K562 (cell line): ENCODE results near the gene PHETA2. TPM values are rescaled to one million over a fixed set of nuclear protein-coding genes. Genes with fewer than 3 reads are reported as not detected.

Source experiments
- ARHGAP35 ChIP-seq: fragments of 450-650 bp; IDR thresholded peaks from 2 replicates; pipeline ENCODE4 v1.6.1; 2018; ENCODE audit not compliant: partially characterized antibody
- BCOR ChIP-seq: fragments of 450-650 bp; IDR thresholded peaks from 2 replicates; pipeline ENCODE4 v1.6.1; 2016
- E2F3 ChIP-seq: fragments of 250-450 bp; sonication (Bioruptor Pico); IDR thresholded peaks from 2 replicates; pipeline ENCODE4 v1.4.0; 2020; ENCODE audit warnings: mild to moderate bottlenecking
- ERF ChIP-seq: fragments of 450-650 bp; formaldehyde crosslinking; IDR thresholded peaks from 2 replicates; pipeline ENCODE4 v1.4.0; 2020; ENCODE audit warnings: mild to moderate bottlenecking, mixed read lengths
- GABPA ChIP-seq: fragments of 200-800 bp; sonication (Bioruptor generic); conservative IDR thresholded peaks from 2 replicates; pipeline ENCODE4 v1.6.1; 2016; ENCODE audit warnings: low read depth, missing genetic modification characterization, missing compliant biosample characterization
- ID3 ChIP-seq, 2 experiments: fragments of 250-450 bp in 1 of 2; fragments of 450-650 bp in 1 of 2; sonication (Bioruptor Pico) in 1 of 2; IDR thresholded peaks; 2 replicates each; pipeline versions ENCODE4 v1.6.1 to v1.8.0; 2016 to 2021; ENCODE audit warnings: mild to moderate bottlenecking in 2 of 2, moderate library complexity in 2 of 2, missing compliant biosample characterization in 1 of 2, missing genetic modification characterization in 1 of 2
- MAFG ChIP-seq: fragments of 450-650 bp; conservative IDR thresholded peaks from 2 replicates; pipeline ENCODE4 v1.6.1; 2016; ENCODE audit warnings: missing genetic modification characterization, missing compliant biosample characterization
- MTA3 ChIP-seq: fragments of 450-650 bp; formaldehyde crosslinking; IDR thresholded peaks from 2 replicates; pipeline ENCODE4 v1.6.1; 2017; ENCODE audit warnings: mild to moderate bottlenecking, borderline replicate concordance
- NFE2 ChIP-seq: IDR thresholded peaks from 2 replicates; pipeline ENCODE4 v1.6.1; 2014; ENCODE audit warnings: antibody characterized with exemption, low read depth
- NR4A1 ChIP-seq, 2 experiments: fragments of 250-450 bp in 1 of 2; fragments of 450-650 bp in 1 of 2; sonication (Bioruptor Pico) in 1 of 2; IDR thresholded peaks; 2 replicates each; pipeline versions ENCODE4 v1.4.0 to v1.6.1; 2016 to 2020; ENCODE audit warnings: mild to moderate bottlenecking in 2 of 2, missing compliant biosample characterization in 1 of 2, missing genetic modification characterization in 1 of 2, moderate library complexity in 1 of 2
- RCOR1 ChIP-seq, 2 experiments: IDR thresholded peaks; 2 replicates each; pipeline ENCODE4 v1.6.1; 2012; ENCODE audit warnings: low read depth in 2 of 2, low read length in 2 of 2, borderline replicate concordance in 1 of 2, improper control_type of control experiment in 1 of 2
- SIN3A ChIP-seq, 2 experiments: fragments of 150-350 bp in 1 of 2; IDR thresholded peaks; 2 replicates each; pipeline ENCODE4 v1.6.1; 2011 to 2016; ENCODE audit warnings: borderline replicate concordance in 2 of 2, low read depth in 2 of 2, low read length in 2 of 2, mild to moderate bottlenecking in 2 of 2, moderate library complexity in 2 of 2; ENCODE audit not compliant: control insufficient read depth in 1 of 2
- THAP7 ChIP-seq: fragments of 250-450 bp; sonication (Bioruptor Pico); IDR thresholded peaks from 2 replicates; pipeline ENCODE4 v1.5.0; 2021
- XRCC5 ChIP-seq: fragments of 200-400 bp; formaldehyde crosslinking; IDR thresholded peaks from 2 replicates; pipeline ENCODE4 v1.6.1; 2017; ENCODE audit warnings: low read depth, mild to moderate bottlenecking, low read length
- ZFX ChIP-seq: sonication (generic); formaldehyde crosslinking; IDR thresholded peaks from 2 replicates; pipeline ENCODE4 v1.8.0; 2022; ENCODE audit warnings: mild to moderate bottlenecking, missing genetic modification reagents, moderate library complexity
- ZNF444 ChIP-seq: fragments of 250-450 bp; sonication (Bioruptor Pico); IDR thresholded peaks from 2 replicates; pipeline ENCODE4 v1.4.0; 2020; ENCODE audit warnings: mild to moderate bottlenecking, moderate library complexity
- ZNF518B ChIP-seq: fragments of 250-450 bp; sonication (Bioruptor Pico); IDR thresholded peaks from 2 replicates; pipeline ENCODE4 v1.5.0; 2021; ENCODE audit warnings: mild to moderate bottlenecking, moderate library complexity
- ZNF561 ChIP-seq: fragments of 450-650 bp; formaldehyde crosslinking; conservative IDR thresholded peaks from 2 replicates; pipeline ENCODE4 v1.4.0; 2020; ENCODE audit warnings: mild to moderate bottlenecking, moderate library complexity
- polyA plus RNA-seq, 8 experiments: library from polyadenylated mRNA; depleted of rRNA in 4 of 8; stranded (reverse) in 5 of 8; unstranded in 3 of 8; fragments of >200 nt; fragmentation: Nextera tagmentation in 2 of 8; fragmentation: Illumina TruSeq in 1 of 8; extraction: Ambion mirVana in 2 of 8; extraction: Trizol in 1 of 8; gene quantifications; 2 replicates each; pipeline versions ENCODE4 v1.2.1 to v1.2.3, GENCODE V29; 2011 to 2014; ENCODE audit warnings: inconsistent platforms in 1 of 8, missing spikeins in 1 of 8
- total RNA-seq, 7 experiments: library from RNA; depleted of rRNA in 6 of 7; stranded (reverse); fragments of >200 nt in 6 of 7; fragmentation: Illumina TruSeq in 2 of 7; extraction: Trizol in 2 of 7; gene quantifications; 2 replicates each; pipeline versions ENCODE4 v1.2.1 to v1.2.3, GENCODE V29; 2011 to 2021; ENCODE audit warnings: low replicate concordance in 1 of 7
- TF ChIP-seq, protein P1 (sequence below): fragments of 250-450 bp; sonication (Bioruptor Pico); IDR thresholded peaks from 2 replicates; pipeline ENCODE4 v1.9.0; 2021; ENCODE audit warnings: mild to moderate bottlenecking, inconsistent platforms

The PHETA2 gene
- total and polyA plus RNA-seq, 9 of the 15 experiments (the other 6 are each of a cell fraction or from before 2014, with no cell fraction given) = 0.07 to 0.22 (median 0.08) TPM; not detected in 5

- TF ChIP-seq NFE2 (no peak), XRCC5 (no peak), ZFX (CRISPR knock-in tag) (peak; percentile 92), ARHGAP35 (no peak), NR4A1 (CRISPR knock-in tag; IDR thresholded peaks at IDR 0.05) (no peak), NR4A1 (tag; IDR thresholded peaks at IDR 0.05) (no peak), MTA3 (peak; percentile 87), ERF (CRISPR knock-in tag) (peak; percentile 11; the same call in 1 of the 2 replicates), E2F3 (CRISPR knock-in tag) (peak; percentile 13; the same call in 1 of the 2 replicates), GABPA (tag) (0 out of 2 replicates have a peak, but pooled peaks have one; percentile 20), ZNF518B (CRISPR knock-in tag) (no peak), THAP7 (CRISPR knock-in tag) (no peak), ZNF444 (CRISPR knock-in tag) (no peak), ID3 (CRISPR knock-in tag; IDR thresholded peaks at IDR 0.05) (no peak), ID3 (tag; IDR thresholded peaks at IDR 0.05) (peak; percentile 84; the same call in 1 of the 2 replicates), SIN3A (IDR thresholded peaks at IDR 0.05; ENCODE audit: borderline replicate concordance in 2 of 2, control insufficient read depth in 1 of 2, low read depth in 2 of 2, low read length in 2 of 2) (peak; percentile 26 to 47; a peak in 1 of 4 replicates), BCOR (peak; percentile 46; the same call in 1 of the 2 replicates), ZNF561 (CRISPR knock-in tag) (no peak), MAFG (tag) (no peak), RCOR1 (IDR thresholded peaks at IDR 0.05; ENCODE audit: borderline replicate concordance in 1 of 2, low read depth in 2 of 2, low read length in 2 of 2) (0 out of 4 replicates have a peak, but pooled peaks of 1 of the 2 experiments have one; percentile 4)
- TF ChIP-seq, protein P1, sequence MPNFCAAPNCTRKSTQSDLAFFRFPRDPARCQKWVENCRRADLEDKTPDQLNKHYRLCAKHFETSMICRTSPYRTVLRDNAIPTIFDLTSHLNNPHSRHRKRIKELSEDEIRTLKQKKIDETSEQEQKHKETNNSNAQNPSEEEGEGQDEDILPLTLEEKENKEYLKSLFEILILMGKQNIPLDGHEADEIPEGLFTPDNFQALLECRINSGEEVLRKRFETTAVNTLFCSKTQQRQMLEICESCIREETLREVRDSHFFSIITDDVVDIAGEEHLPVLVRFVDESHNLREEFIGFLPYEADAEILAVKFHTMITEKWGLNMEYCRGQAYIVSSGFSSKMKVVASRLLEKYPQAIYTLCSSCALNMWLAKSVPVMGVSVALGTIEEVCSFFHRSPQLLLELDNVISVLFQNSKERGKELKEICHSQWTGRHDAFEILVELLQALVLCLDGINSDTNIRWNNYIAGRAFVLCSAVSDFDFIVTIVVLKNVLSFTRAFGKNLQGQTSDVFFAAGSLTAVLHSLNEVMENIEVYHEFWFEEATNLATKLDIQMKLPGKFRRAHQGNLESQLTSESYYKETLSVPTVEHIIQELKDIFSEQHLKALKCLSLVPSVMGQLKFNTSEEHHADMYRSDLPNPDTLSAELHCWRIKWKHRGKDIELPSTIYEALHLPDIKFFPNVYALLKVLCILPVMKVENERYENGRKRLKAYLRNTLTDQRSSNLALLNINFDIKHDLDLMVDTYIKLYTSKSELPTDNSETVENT (CRISPR knock-in tag) = no peak
These were observed 3.3 kb upstream of the PHETA2 start, which contains the start of gene NAGA (continued) for GRCh38 chr22:42070517-42071422.
